Epidermal melanocyte (primary cell): ENCODE measurements around the gene ROBO1.
"Not testable (repeated sequence)": the region's sequence is repeated elsewhere in the genome, so short reads cannot be mapped to it uniquely, and the experiment has no call there.

Source experiments
- DNase-seq: peaks from one replicate; pipeline ENCODE4 v3.0.0; 2011; ENCODE audit warnings: low spot score; ENCODE audit not compliant: insufficient read length

Gene ROBO1

GRCh38 chr3:79767905-79768267 is at the start of gene ROBO1:
TSS of gene ROBO1 (minus strand) at chr3:79767998.
- DNase-seq: no peak

GRCh38 chr3:79817224-79817623 is 49.4 kb upstream of the ROBO1 start:
- DNase-seq: no peak

- no peak for DNase-seq
Measured at GRCh38 chr3:79815478-79815877, 47.7 kb upstream of the ROBO1 start.

- no peak for DNase-seq
Measured at GRCh38 chr3:79810581-79810980, 42.8 kb upstream of the ROBO1 start.

GRCh38 chr3:79810092-79810491 is 42.3 kb upstream of the ROBO1 start:
- no peak for DNase-seq

DNA sequence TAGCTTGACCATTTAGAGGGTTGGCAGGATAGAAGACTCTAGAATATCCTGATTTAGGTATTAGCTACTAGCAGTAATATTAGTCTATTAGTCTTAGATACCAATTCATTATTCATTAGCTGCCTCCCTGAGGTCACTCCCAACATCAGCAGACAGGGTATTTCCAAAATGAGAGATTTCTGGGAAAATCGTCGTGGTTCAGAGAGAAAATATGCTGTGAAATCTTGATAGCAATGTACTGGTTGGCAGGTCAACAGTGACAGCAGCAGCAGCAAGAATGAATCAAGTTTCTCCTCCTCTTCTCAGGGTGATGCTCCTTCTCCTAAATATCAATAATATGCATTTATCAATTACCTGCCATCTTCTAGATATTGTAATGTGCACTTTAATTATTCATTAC is 41.3 kb upstream of the ROBO1 start:
- DNase-seq: no peak

DNA sequence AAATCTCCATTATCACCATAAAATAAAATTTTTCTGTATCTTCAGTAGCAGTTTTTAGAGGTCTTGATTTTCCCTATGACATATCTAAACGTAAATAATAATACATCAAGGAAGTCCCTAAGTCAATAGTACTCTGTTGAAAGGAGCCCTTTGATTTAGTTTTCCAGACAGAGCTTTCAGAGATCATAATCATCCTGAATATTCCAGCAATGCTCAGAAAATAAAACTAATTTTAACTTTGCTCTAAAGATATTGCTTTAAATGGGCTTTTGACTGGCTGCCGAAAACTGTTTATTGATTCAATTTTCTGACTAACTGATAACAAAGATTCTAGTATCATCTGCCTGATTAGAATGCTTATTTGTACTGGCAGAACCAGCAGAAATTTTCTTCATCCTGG is 40.7 kb upstream of the ROBO1 start:
- no peak for DNase-seq

DNA sequence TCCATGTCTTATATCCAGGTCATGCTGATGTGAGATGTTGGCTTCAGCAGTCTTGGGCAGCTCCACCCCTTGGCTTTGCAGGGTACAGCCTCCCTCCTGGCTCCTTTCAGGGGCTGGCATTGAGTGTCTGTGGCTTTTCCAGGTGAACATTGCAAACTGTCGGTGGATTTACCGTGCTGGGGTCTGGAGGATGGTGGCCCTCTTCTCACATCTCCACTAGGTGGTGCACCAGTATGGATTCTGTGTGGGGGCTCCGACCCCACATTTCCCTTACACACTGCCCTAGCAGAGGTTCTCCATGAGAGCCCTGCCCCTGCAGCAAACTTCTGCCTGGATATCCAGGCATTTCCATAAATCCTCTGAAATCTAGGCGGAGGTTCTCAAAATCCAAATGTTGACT is 22.4 kb upstream of the ROBO1 start:
- not testable (repeated sequence) for DNase-seq

DNA sequence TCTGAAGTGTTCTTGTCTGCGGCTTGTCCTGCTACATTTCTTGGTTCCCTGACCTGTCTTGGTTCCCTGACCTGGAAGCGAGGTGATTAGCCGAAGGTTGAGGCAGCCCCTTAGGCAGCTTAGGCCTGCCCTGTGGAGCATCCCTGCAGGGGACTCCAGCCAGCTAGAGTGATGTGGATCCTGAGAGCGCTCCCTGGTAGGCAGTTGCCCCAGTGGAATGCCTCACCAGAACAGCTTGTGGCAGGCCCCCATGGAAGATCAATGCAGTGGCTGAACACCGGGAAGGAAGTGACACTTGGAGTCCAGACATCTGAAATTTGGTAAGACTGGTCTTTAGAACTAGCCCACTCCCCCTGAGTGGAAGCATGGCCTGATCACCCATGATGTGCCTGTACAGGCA is 5.5 kb upstream of the ROBO1 start:
- no peak for DNase-seq

- DNase-seq: no peak
Measured at GRCh38 chr3:79769229-79769628, 1.4 kb upstream of the ROBO1 start.

- DNase-seq: no peak
Measured at GRCh38 chr3:79767194-79767904, 449 bp downstream of the ROBO1 start.

- no peak for DNase-seq
Measured at GRCh38 chr3:79766496-79767193, 1.2 kb downstream of the ROBO1 start.

DNA sequence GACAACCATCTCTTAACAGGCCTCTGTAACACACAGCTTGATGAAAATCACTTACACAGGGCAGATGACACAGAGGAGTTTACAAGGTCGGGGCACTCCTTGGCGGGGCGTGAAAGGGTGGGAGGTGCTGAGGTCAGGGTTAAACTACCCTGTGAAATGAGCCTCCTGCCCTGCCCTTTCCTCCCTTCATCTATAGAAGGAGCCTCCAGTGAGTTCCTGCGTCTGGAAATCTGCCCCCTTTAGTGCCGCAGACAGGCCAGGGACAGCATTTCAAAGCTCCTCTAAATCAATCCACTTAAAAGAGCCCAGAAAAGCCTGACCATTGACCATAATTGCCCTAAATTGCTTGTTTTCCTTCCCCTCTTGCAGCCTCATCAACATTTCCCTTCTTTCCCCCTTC is 1.9 kb downstream of the ROBO1 start:
- no peak for DNase-seq

DNA sequence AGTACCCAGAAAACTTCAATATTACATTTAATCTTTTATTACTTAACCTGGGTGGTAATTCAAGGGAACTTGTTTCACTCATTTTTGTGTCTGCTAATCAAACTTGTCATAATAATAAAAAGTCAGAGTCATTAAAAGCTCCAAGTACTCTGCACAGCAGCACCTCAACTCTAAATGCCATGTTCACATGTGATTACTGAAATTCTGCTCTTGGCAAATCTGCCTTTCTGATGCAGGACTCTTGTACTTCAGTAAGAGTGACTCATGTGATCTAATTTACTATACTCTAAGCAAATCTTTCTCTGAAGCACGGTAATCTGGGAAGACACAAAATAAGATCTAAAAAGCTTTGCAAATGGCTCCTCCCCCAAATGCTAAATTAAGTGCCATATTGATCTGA is 6.4 kb downstream of the ROBO1 start:
- DNase-seq: no peak

DNA sequence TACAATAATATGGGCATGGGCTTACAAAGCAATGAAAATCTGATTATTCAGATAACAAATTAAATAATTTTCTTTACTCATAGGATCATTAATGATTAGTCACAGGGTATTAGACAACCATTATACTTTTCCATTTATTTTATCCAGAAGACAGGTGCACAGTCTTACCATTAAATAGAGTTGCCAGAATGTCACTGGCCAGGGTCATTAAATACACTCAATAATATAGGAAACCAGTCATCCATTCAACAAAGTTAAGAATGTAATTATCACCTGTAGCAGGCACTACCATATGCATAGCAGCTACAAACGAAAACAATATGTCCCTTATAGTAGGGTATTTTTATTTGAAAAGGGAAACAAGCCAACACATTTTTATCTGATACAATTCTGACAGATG is 16.1 kb downstream of the ROBO1 start:
- no peak for DNase-seq

- no peak for DNase-seq
Measured at GRCh38 chr3:79737530-79737929, 30.3 kb downstream of the ROBO1 start.

DNA sequence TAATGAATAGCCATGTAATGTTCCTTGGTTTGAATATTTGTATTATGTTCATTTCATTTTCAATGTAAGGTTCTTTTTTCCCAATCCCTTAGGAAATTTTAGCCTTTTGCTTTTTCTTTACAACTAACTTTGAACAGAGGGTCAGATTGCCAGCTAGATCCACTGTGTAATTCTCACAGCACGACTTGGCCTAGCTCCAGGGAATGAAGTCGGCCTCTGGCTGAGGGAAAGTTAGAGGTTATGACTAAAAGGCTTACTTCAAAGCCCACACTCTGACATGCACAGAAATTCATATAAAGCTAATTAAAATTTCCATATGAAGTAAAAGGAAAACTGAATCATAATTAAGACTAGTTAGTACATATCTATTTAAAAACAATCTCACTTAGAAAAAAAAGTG is 38.7 kb downstream of the ROBO1 start:
- peak; percentile 24 for DNase-seq

- DNase-seq: no peak
Measured at GRCh38 chr3:79726786-79727185, 41.0 kb downstream of the ROBO1 start.

- no peak for DNase-seq
Measured at GRCh38 chr3:79724206-79724605, 43.6 kb downstream of the ROBO1 start.

DNA sequence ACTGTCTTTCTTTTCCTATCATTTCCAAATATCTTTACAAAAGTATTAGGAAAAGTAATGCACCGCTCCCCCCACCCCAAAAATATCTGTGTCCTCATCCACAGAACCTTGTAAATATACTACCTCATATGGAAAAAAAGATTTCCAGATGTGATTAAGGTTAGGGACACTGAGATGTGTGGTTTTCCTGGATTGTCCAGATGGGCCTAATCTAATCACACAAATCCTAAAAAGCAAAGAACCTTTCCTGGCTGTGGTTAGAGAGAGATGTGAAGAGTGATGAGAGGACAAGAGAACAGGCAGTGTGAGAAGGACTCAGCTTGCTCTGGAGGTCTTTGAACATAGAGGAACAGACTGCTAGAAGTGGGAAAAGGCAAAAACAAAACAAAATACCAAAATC is 77.7 kb downstream of the ROBO1 start:
- no peak for DNase-seq

DNA sequence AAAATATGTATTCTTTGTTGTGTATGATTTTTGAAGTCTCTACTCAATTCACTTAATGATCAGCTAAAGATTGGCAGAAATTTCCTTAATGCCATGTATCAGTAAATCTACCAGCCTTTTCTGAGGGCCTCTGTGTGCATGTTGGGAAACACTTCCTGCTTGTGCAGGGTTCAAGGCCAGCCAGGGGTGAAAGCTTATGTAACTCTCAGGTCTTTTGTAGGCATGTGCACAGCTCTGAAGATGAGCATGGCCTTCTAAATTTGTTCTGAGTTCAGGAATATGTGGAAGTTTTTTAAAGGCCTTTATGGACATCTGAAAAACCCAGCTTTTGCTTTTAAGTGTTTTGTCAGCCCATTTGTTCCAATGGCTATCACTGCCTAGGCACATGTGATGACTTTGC is 82.7 kb downstream of the ROBO1 start:
- DNase-seq: no peak

GRCh38 chr3:79684041-79684440 is 83.8 kb downstream of the ROBO1 start:
- no peak for DNase-seq

DNA sequence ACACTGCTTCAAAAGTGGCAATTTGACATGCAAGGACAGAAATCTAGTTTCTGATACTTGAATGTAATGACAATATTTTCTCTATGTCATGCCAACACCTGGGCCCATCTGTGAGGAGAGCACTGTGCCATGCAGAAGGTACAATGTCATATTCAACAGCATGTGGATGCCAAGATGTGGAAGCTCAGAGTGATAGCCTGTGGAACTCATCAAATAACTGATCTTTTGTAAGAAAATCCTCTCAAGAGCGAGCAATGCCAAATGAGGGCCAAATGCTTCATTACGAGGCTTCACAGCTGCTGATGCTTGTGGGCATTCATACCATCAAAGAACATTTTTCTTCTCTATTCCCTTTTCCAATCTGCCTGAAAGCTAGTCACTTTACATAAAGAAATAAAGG is 95.1 kb downstream of the ROBO1 start:
- no peak for DNase-seq
